ENCODE measurements around the gene PRKCZ.

Gene PRKCZ

GRCh38 chr1:2216767-2217058 is 166.5 kb downstream of the PRKCZ start:
- H3K23ac ChIP-seq (ENCODE audit: low read length): no peak overlapping the region
- H4K8ac ChIP-seq (ENCODE audit: low read depth, low read length): no peak overlapping the region
- no peak overlapping the region for H4K12ac ChIP-seq (ENCODE audit: low read depth, low read length)
- H4K91ac ChIP-seq (ENCODE audit: low read depth, low read length): no peak overlapping the region
- peaks cover 23 to 24% of the 10 kb centered on the region in 2 experiments for H3K4me1 ChIP-seq (ENCODE audit: control insufficient read depth in 1 of 2, insufficient read depth in 2 of 2, low read length in 2 of 2)
- H3K4ac ChIP-seq (ENCODE audit: low read depth, low read length): no peak overlapping the region
- no peak overlapping the region for H2BK120ac ChIP-seq (ENCODE audit: insufficient read depth, low read length, poor library complexity)
- peaks cover 16% of the 10 kb centered on the region for H3K79me1 ChIP-seq (ENCODE audit: low read length)
- no peak overlapping the region for H3K4me3 ChIP-seq (ENCODE audit: low read depth, low read length)
- no peak overlapping the region for H2BK5ac ChIP-seq (ENCODE audit: low read depth, low read length, poor library complexity)
- H3K9ac ChIP-seq (ENCODE audit: low read length): no peak overlapping the region
- no peak overlapping the region for H3K14ac ChIP-seq (ENCODE audit: low read length)
- H3K27ac ChIP-seq (ENCODE audit: low read depth, low read length): no peak overlapping the region
- H3K27me3 ChIP-seq (ENCODE audit: insufficient read depth, low read length): no peaks in the 10 kb centered on the region
- no peak for DNase-seq
- no peak overlapping the region for H2AFZ ChIP-seq (ENCODE audit: insufficient read depth, low read length, poor library complexity)
- H2BK12ac ChIP-seq (ENCODE audit: low read length): no peak overlapping the region
- H3K18ac ChIP-seq (ENCODE audit: low read length): no peak overlapping the region
- H3K79me2 ChIP-seq (ENCODE audit: control insufficient read depth, insufficient read depth, low read length, poor library complexity): peaks cover 12% of the 10 kb centered on the region
- no peaks in the 10 kb centered on the region for H3K36me3 ChIP-seq (ENCODE audit: control insufficient read depth in 1 of 2, insufficient read depth in 2 of 2, low read length in 2 of 2)
- peaks cover 2% of the 10 kb centered on the region for H3K9me3 ChIP-seq (ENCODE audit: insufficient read depth, low read depth, low read length)
- H2AK5ac ChIP-seq (ENCODE audit: low read length): no peak overlapping the region
- no CpG with 5 or more reads among the region's 7 CpGs for WGBS (ENCODE audit: extremely low coverage, insufficient coverage, insufficient read length)
- no peak overlapping the region for H3K4me2 ChIP-seq (ENCODE audit: low read length)

- Histone ChIP-seq H3K4me2 (ENCODE audit: low read length) (no peak overlapping the region), H3K27ac (ENCODE audit: low read depth, low read length) (no peak overlapping the region), H3K4ac (ENCODE audit: low read depth, low read length) (no peak overlapping the region), H3K18ac (ENCODE audit: low read length) (no peak overlapping the region), H3K27me3 (ENCODE audit: insufficient read depth, low read length) (no peaks in the 10 kb centered on the region), H2BK5ac (ENCODE audit: low read depth, low read length, poor library complexity) (no peak overlapping the region), H3K36me3 (ENCODE audit: control insufficient read depth in 1 of 2, insufficient read depth in 2 of 2, low read length in 2 of 2) (no peaks in the 10 kb centered on the region), H3K14ac (ENCODE audit: low read length) (no peak overlapping the region), H3K9ac (ENCODE audit: low read length) (no peak overlapping the region), H4K91ac (ENCODE audit: low read depth, low read length) (no peak overlapping the region), H3K9me3 (ENCODE audit: insufficient read depth, low read depth, low read length) (peaks cover 3% of the 10 kb centered on the region), H2BK12ac (ENCODE audit: low read length) (no peak overlapping the region), H2AK5ac (ENCODE audit: low read length) (no peak overlapping the region), H2BK120ac (ENCODE audit: insufficient read depth, low read length, poor library complexity) (no peak overlapping the region), H3K79me2 (ENCODE audit: control insufficient read depth, insufficient read depth, low read length, poor library complexity) (no peaks in the 10 kb centered on the region), H4K12ac (ENCODE audit: low read depth, low read length) (no peak overlapping the region), H3K4me1 (ENCODE audit: control insufficient read depth in 1 of 2, insufficient read depth in 2 of 2, low read length in 2 of 2) (peaks cover under 1% of the 10 kb centered on the region in 2 experiments), H3K23ac (ENCODE audit: low read length) (no peak overlapping the region), H3K4me3 (ENCODE audit: low read depth, low read length) (no peak overlapping the region), H3K79me1 (ENCODE audit: low read length) (no peaks in the 10 kb centered on the region), H2AFZ (ENCODE audit: insufficient read depth, low read length, poor library complexity) (no peak overlapping the region), H4K8ac (ENCODE audit: low read depth, low read length) (no peak overlapping the region)
- DNase-seq: no peak
- WGBS (ENCODE audit: extremely low coverage, insufficient coverage, insufficient read length): no CpG with 5 or more reads among the region's 3 CpGs
These were observed 171.1 kb downstream of the PRKCZ start for GRCh38 chr1:2221271-2221670.

GRCh38 chr1:2224170-2224584 is 174.0 kb downstream of the PRKCZ start:
- H4K12ac ChIP-seq (ENCODE audit: low read depth, low read length): no peak overlapping the region
- no peak overlapping the region for H4K8ac ChIP-seq (ENCODE audit: low read depth, low read length)
- H3K18ac ChIP-seq (ENCODE audit: low read length): no peak overlapping the region
- H3K14ac ChIP-seq (ENCODE audit: low read length): no peak overlapping the region
- no peak overlapping the region for H2AK5ac ChIP-seq (ENCODE audit: low read length)
- no peak overlapping the region for H3K23ac ChIP-seq (ENCODE audit: low read length)
- H2BK120ac ChIP-seq (ENCODE audit: insufficient read depth, low read length, poor library complexity): no peak overlapping the region
- no peak overlapping the region for H3K27ac ChIP-seq (ENCODE audit: low read depth, low read length)
- DNase-seq: no peak
- H3K36me3 ChIP-seq (ENCODE audit: control insufficient read depth in 1 of 2, insufficient read depth in 2 of 2, low read length in 2 of 2): no peaks in the 10 kb centered on the region
- H3K79me2 ChIP-seq (ENCODE audit: control insufficient read depth, insufficient read depth, low read length, poor library complexity): peaks cover 15% of the 10 kb centered on the region
- no peak overlapping the region for H3K4ac ChIP-seq (ENCODE audit: low read depth, low read length)
- no peak overlapping the region for H2BK12ac ChIP-seq (ENCODE audit: low read length)
- no peak overlapping the region for H2AFZ ChIP-seq (ENCODE audit: insufficient read depth, low read length, poor library complexity)
- no peak overlapping the region for H3K4me2 ChIP-seq (ENCODE audit: low read length)
- peaks cover 7% of the 10 kb centered on the region in 2 experiments for H3K4me1 ChIP-seq (ENCODE audit: control insufficient read depth in 1 of 2, insufficient read depth in 2 of 2, low read length in 2 of 2)
- no peak overlapping the region for H4K91ac ChIP-seq (ENCODE audit: low read depth, low read length)
- H3K27me3 ChIP-seq (ENCODE audit: insufficient read depth, low read length): no peaks in the 10 kb centered on the region
- no peak overlapping the region for H3K4me3 ChIP-seq (ENCODE audit: low read depth, low read length)
- H3K9me3 ChIP-seq (ENCODE audit: insufficient read depth, low read depth, low read length): peaks cover 3% of the 10 kb centered on the region
- peaks cover 9% of the 10 kb centered on the region for H3K79me1 ChIP-seq (ENCODE audit: low read length)
- H3K9ac ChIP-seq (ENCODE audit: low read length): no peak overlapping the region
- WGBS (ENCODE audit: extremely low coverage, insufficient coverage, insufficient read length): no CpG with 5 or more reads among the region's 7 CpGs
- H2BK5ac ChIP-seq (ENCODE audit: low read depth, low read length, poor library complexity): no peak overlapping the region

GRCh38 chr1:2224631-2225428 is 174.6 kb downstream of the PRKCZ start:
- peaks cover 7 to 9% of the 10 kb centered on the region in 2 experiments for H3K4me1 ChIP-seq (ENCODE audit: control insufficient read depth in 1 of 2, insufficient read depth in 2 of 2, low read length in 2 of 2)
- no peak overlapping the region for H4K91ac ChIP-seq (ENCODE audit: low read depth, low read length)
- no peak overlapping the region for H3K4me2 ChIP-seq (ENCODE audit: low read length)
- H3K27ac ChIP-seq (ENCODE audit: low read depth, low read length): no peak overlapping the region
- peaks cover 22% of the 10 kb centered on the region for H3K79me2 ChIP-seq (ENCODE audit: control insufficient read depth, insufficient read depth, low read length, poor library complexity)
- H3K4ac ChIP-seq (ENCODE audit: low read depth, low read length): no peak overlapping the region
- no peak overlapping the region for H2AK5ac ChIP-seq (ENCODE audit: low read length)
- no peaks in the 10 kb centered on the region for H3K36me3 ChIP-seq (ENCODE audit: control insufficient read depth in 1 of 2, insufficient read depth in 2 of 2, low read length in 2 of 2)
- WGBS (ENCODE audit: extremely low coverage, insufficient coverage, insufficient read length): no CpG with 5 or more reads among the region's 18 CpGs
- H2BK12ac ChIP-seq (ENCODE audit: low read length): no peak overlapping the region
- H3K4me3 ChIP-seq (ENCODE audit: low read depth, low read length): no peak overlapping the region
- peaks cover 14% of the 10 kb centered on the region for H3K79me1 ChIP-seq (ENCODE audit: low read length)
- no peak overlapping the region for H2BK5ac ChIP-seq (ENCODE audit: low read depth, low read length, poor library complexity)
- H3K14ac ChIP-seq (ENCODE audit: low read length): no peak overlapping the region
- no peak overlapping the region for H2AFZ ChIP-seq (ENCODE audit: insufficient read depth, low read length, poor library complexity)
- H3K9ac ChIP-seq (ENCODE audit: low read length): no peak overlapping the region
- peaks cover 3% of the 10 kb centered on the region for H3K9me3 ChIP-seq (ENCODE audit: insufficient read depth, low read depth, low read length)
- no peak overlapping the region for H3K23ac ChIP-seq (ENCODE audit: low read length)
- no peak for DNase-seq
- no peak overlapping the region for H4K12ac ChIP-seq (ENCODE audit: low read depth, low read length)
- no peak overlapping the region for H4K8ac ChIP-seq (ENCODE audit: low read depth, low read length)
- no peaks in the 10 kb centered on the region for H3K27me3 ChIP-seq (ENCODE audit: insufficient read depth, low read length)
- no peak overlapping the region for H2BK120ac ChIP-seq (ENCODE audit: insufficient read depth, low read length, poor library complexity)
- H3K18ac ChIP-seq (ENCODE audit: low read length): no peak overlapping the region
